ENCODE data around the gene GNPTG.

Gene GNPTG

GRCh38 chr16:1408171-1408837, 56.6 kb downstream of the GNPTG start:
- CTCF ChIA-PET: interaction anchor here (0.6 kb wide), 1 partner anchor 762 kb away, joined by 3 read pairs; no protein-coding TSS in a partner anchor
- Mint-ChIP-seq H3K4me3 (peak overlapping the region; percentile 64), H3K27ac (peak overlapping the region; percentile 65), H3K36me3 (peaks cover 15% of the 10 kb centered on the region), H3K9me3 (no peaks in the 10 kb centered on the region), H3K27me3 (no peaks in the 10 kb centered on the region), H3K4me1 (peaks cover 26% of the 10 kb centered on the region)
- peak; percentile 96 for DNase-seq

GRCh38 chr16:1412847-1413246, 61.1 kb downstream of the GNPTG start:
- no peak for DNase-seq
- Mint-ChIP-seq H3K4me1 (peaks cover 33% of the 10 kb centered on the region), H3K36me3 (peaks cover 14% of the 10 kb centered on the region), H3K9me3 (no peaks in the 10 kb centered on the region), H3K4me3 (peak overlapping the region; percentile 26), H3K27ac (peak overlapping the region; percentile 82), H3K27me3 (no peaks in the 10 kb centered on the region)
- CTCF ChIA-PET: interaction anchor here (1.3 to 2.1 kb wide), 2 partner anchors 14 to 50 kb away, joined by 3 to 12 read pairs; no protein-coding TSS in a partner anchor

Data from activated naive CD4-positive, alpha-beta T cell treated with anti-CD3 and anti-CD28 coated beads, Interleukin-2, amount 10 ng/mL, durations not matched to agents 7 days and 5 days (primary cell).